Trophoblast cell (in vitro differentiated cells and primary cell): ENCODE data around the gene PCYT2.

ENCODE experiments used
- DNase-seq, 2 donors: peaks; one replicate each; pipeline ENCODE4 v3.0.0-alpha.2; 2016
- H2AFZ ChIP-seq: 2 replicates; pipeline ENCODE4 v1.6.1; 2013; ENCODE audit warnings: low read length, moderate library complexity, mild to moderate bottlenecking; ENCODE audit not compliant: insufficient read depth, poor library complexity
- H2AK5ac ChIP-seq: 2 replicates; pipeline ENCODE4 v1.6.1; 2013; ENCODE audit warnings: mild to moderate bottlenecking, low read length
- H2BK120ac ChIP-seq: 2 replicates; pipeline ENCODE4 v1.6.1; 2013; ENCODE audit warnings: low read length, mild to moderate bottlenecking, moderate library complexity; ENCODE audit not compliant: insufficient read depth, poor library complexity
- H2BK12ac ChIP-seq: 2 replicates; pipeline ENCODE4 v1.6.1; 2013; ENCODE audit warnings: mild to moderate bottlenecking, low read length, moderate library complexity
- H2BK5ac ChIP-seq: 2 replicates; pipeline ENCODE4 v1.6.1; 2013; ENCODE audit warnings: low read length, low read depth, moderate library complexity, mild to moderate bottlenecking; ENCODE audit not compliant: poor library complexity
- H3K14ac ChIP-seq: 2 replicates; pipeline ENCODE4 v1.6.1; 2013; ENCODE audit warnings: mild to moderate bottlenecking, low read length
- H3K18ac ChIP-seq: 2 replicates; pipeline ENCODE4 v1.6.1; 2013; ENCODE audit warnings: mild to moderate bottlenecking, low read length
- H3K23ac ChIP-seq: 2 replicates; pipeline ENCODE4 v1.6.1; 2013; ENCODE audit warnings: low read length
- H3K27ac ChIP-seq: 2 replicates; pipeline ENCODE4 v1.5.1; 2013; ENCODE audit warnings: low read depth, mild to moderate bottlenecking, inconsistent platforms, low read length, moderate library complexity
- H3K27me3 ChIP-seq: 2 replicates; pipeline ENCODE4 v1.6.1; 2013; ENCODE audit warnings: inconsistent platforms, mild to moderate bottlenecking, low read length, moderate library complexity; ENCODE audit not compliant: insufficient read depth
- H3K36me3 ChIP-seq, 2 experiments: 1 replicate in 1 of 2; 2 replicates in 1 of 2; pipeline ENCODE4 v1.6.1; 2013; ENCODE audit warnings: low read length in 2 of 2, mild to moderate bottlenecking in 2 of 2, moderate library complexity in 1 of 2; ENCODE audit not compliant: insufficient read depth in 2 of 2, control insufficient read depth in 1 of 2
- H3K4ac ChIP-seq: 2 replicates; pipeline ENCODE4 v1.6.1; 2013; ENCODE audit warnings: low read depth, mild to moderate bottlenecking, low read length, moderate library complexity
- H3K4me1 ChIP-seq, 2 experiments: 1 replicate in 1 of 2; 2 replicates in 1 of 2; pipeline ENCODE4 v1.6.1; 2013; ENCODE audit warnings: low read length in 2 of 2, mild to moderate bottlenecking in 2 of 2, moderate library complexity in 1 of 2; ENCODE audit not compliant: insufficient read depth in 2 of 2, control insufficient read depth in 1 of 2
- H3K4me2 ChIP-seq: 2 replicates; pipeline ENCODE4 v1.6.1; 2013; ENCODE audit warnings: inconsistent platforms, mild to moderate bottlenecking, low read length, moderate library complexity
- H3K4me3 ChIP-seq: 2 replicates; pipeline ENCODE4 v1.5.1; 2013; ENCODE audit warnings: mild to moderate bottlenecking, low read depth, low read length, inconsistent platforms
- H3K79me1 ChIP-seq: one replicate; pipeline ENCODE4 v1.6.1; 2013; ENCODE audit warnings: low read length
- H3K79me2 ChIP-seq: 2 replicates; pipeline ENCODE4 v1.6.1; 2013; ENCODE audit warnings: low read length, mild to moderate bottlenecking; ENCODE audit not compliant: control insufficient read depth, insufficient read depth, poor library complexity
- H3K9ac ChIP-seq: 2 replicates; pipeline ENCODE4 v1.6.1; 2013; ENCODE audit warnings: mild to moderate bottlenecking, low read length
- H3K9me3 ChIP-seq: 2 replicates; pipeline ENCODE4 v1.6.1; 2013; ENCODE audit warnings: low read depth, mild to moderate bottlenecking, control low read depth, inconsistent platforms, low read length; ENCODE audit not compliant: insufficient read depth
- H4K12ac ChIP-seq: 2 replicates; pipeline ENCODE4 v1.6.1; 2013; ENCODE audit warnings: low read depth, mild to moderate bottlenecking, low read length, moderate library complexity
- H4K8ac ChIP-seq: 2 replicates; pipeline ENCODE4 v1.6.1; 2013; ENCODE audit warnings: low read depth, mild to moderate bottlenecking, low read length, moderate library complexity
- H4K91ac ChIP-seq: one replicate; pipeline ENCODE4 v1.6.1; 2013; ENCODE audit warnings: low read depth, mild to moderate bottlenecking, low read length, moderate library complexity
- WGBS: extraction: QIAGEN DNeasy Blood & Tissue Kit; methylation state at CpG from one replicate; pipeline ENCODE4 v1.1.7; 2013; ENCODE audit warnings: missing lambda C conversion rate; ENCODE audit not compliant: insufficient read length, insufficient coverage; ENCODE audit errors: extremely low coverage; 5-methylcytosine and 5-hydroxymethylcytosine counted together

The PCYT2 gene

GRCh38 chr17:81900181-81900820 lies 10.9 kb downstream of the PCYT2 start:
- no peak overlapping the region for H3K4ac ChIP-seq
- H3K36me3 ChIP-seq = peaks cover 46 to 61% of the 10 kb centered on the region in 2 experiments
- peak overlapping the region; percentile 18 for H2BK120ac ChIP-seq
- no peak overlapping the region for H3K4me3 ChIP-seq
- peak in 1 of 2 donors; percentile 40 for DNase-seq
- peaks cover 5% of the 10 kb centered on the region for H3K27me3 ChIP-seq
- no peak overlapping the region for H3K14ac ChIP-seq
- H3K18ac ChIP-seq = no peak overlapping the region
- WGBS = no CpG with 5 or more reads among the region's 18 CpGs
- H4K12ac ChIP-seq = no peak overlapping the region
- H2AFZ ChIP-seq = no peak overlapping the region
- peaks cover 3% of the 10 kb centered on the region for H3K9me3 ChIP-seq
- no peak overlapping the region for H3K9ac ChIP-seq
- H3K4me2 ChIP-seq = no peak overlapping the region
- no peak overlapping the region for H3K23ac ChIP-seq
- no peak overlapping the region for H2AK5ac ChIP-seq
- peak overlapping the region; percentile 58 for H4K91ac ChIP-seq
- H2BK5ac ChIP-seq = peak overlapping the region; percentile 43
- no peak overlapping the region for H4K8ac ChIP-seq
- H2BK12ac ChIP-seq = no peak overlapping the region
- peak overlapping the region; percentile 23 for H3K27ac ChIP-seq
- H3K79me1 ChIP-seq = peaks cover 11% of the 10 kb centered on the region
- H3K79me2 ChIP-seq = no peaks in the 10 kb centered on the region
- peaks cover 8 to 29% of the 10 kb centered on the region in 2 experiments for H3K4me1 ChIP-seq

GRCh38 chr17:81899514-81900166 lies 11.6 kb downstream of the PCYT2 start:
- Histone ChIP-seq H3K18ac (peak overlapping the region; percentile 45), H2AK5ac (no peak overlapping the region), H3K36me3 (peaks cover 44 to 58% of the 10 kb centered on the region in 2 experiments), H3K9ac (no peak overlapping the region), H3K23ac (no peak overlapping the region), H2BK5ac (peak overlapping the region; percentile 4), H3K79me1 (peaks cover 11% of the 10 kb centered on the region), H4K8ac (no peak overlapping the region), H3K79me2 (no peaks in the 10 kb centered on the region), H4K91ac (peak overlapping the region; percentile 94), H3K14ac (peak overlapping the region; percentile 13), H3K4ac (no peak overlapping the region), H3K4me3 (no peak overlapping the region), H4K12ac (no peak overlapping the region), H2BK12ac (no peak overlapping the region), H3K4me2 (no peak overlapping the region), H3K27ac (peak overlapping the region; percentile 77), H3K27me3 (peaks cover 5% of the 10 kb centered on the region), H2BK120ac (peak overlapping the region; percentile 84), H3K4me1 (peaks cover 8 to 29% of the 10 kb centered on the region in 2 experiments), H3K9me3 (peaks cover 3% of the 10 kb centered on the region), H2AFZ (no peak overlapping the region)
- peak; percentile 54 to 69 for DNase-seq
- WGBS = no CpG with 5 or more reads among the region's 22 CpGs

GRCh38 chr17:81898885-81899284 lies 12.3 kb downstream of the PCYT2 start:
- no peak for DNase-seq
- Histone ChIP-seq H3K4me1 (peaks cover 8 to 29% of the 10 kb centered on the region in 2 experiments), H3K4me2 (no peak overlapping the region), H2BK5ac (peak overlapping the region; percentile 83), H3K79me1 (peaks cover 11% of the 10 kb centered on the region), H3K14ac (peak overlapping the region; percentile 73), H3K4ac (no peak overlapping the region), H2AK5ac (no peak overlapping the region), H3K36me3 (peaks cover 42 to 54% of the 10 kb centered on the region in 2 experiments), H3K23ac (no peak overlapping the region), H3K4me3 (peak overlapping the region; percentile 4), H3K18ac (peak overlapping the region; percentile 74), H3K27ac (peak overlapping the region; percentile 77), H3K9me3 (peaks cover 6% of the 10 kb centered on the region), H4K91ac (peak overlapping the region; percentile 94), H2AFZ (no peak overlapping the region), H3K27me3 (peaks cover 5% of the 10 kb centered on the region), H2BK12ac (peak overlapping the region; percentile 63), H3K79me2 (no peaks in the 10 kb centered on the region), H4K8ac (peak overlapping the region; percentile 26), H4K12ac (peak overlapping the region; percentile 55), H3K9ac (no peak overlapping the region), H2BK120ac (peak overlapping the region; percentile 84)
- WGBS = no CpG with 5 or more reads among the region's 9 CpGs

- peak; percentile 94 to 96 for DNase-seq
- Histone ChIP-seq H2BK12ac (no peak overlapping the region), H2BK120ac (no peak overlapping the region), H3K36me3 (peaks cover 43 to 50% of the 10 kb centered on the region in 2 experiments), H3K27ac (peak overlapping the region; percentile 77), H3K9ac (no peak overlapping the region), H4K91ac (peak overlapping the region; percentile 10), H3K18ac (peak overlapping the region; percentile 16), H3K23ac (no peak overlapping the region), H3K9me3 (peaks cover 6% of the 10 kb centered on the region), H2AFZ (no peak overlapping the region), H3K4ac (no peak overlapping the region), H3K4me2 (no peak overlapping the region), H2AK5ac (no peak overlapping the region), H4K12ac (no peak overlapping the region), H3K14ac (peak overlapping the region; percentile 24), H4K8ac (peak overlapping the region; percentile 42), H2BK5ac (peak overlapping the region; percentile 42), H3K79me2 (no peaks in the 10 kb centered on the region), H3K4me1 (peaks cover 8 to 29% of the 10 kb centered on the region in 2 experiments), H3K79me1 (peaks cover 11% of the 10 kb centered on the region), H3K4me3 (no peak overlapping the region), H3K27me3 (peaks cover 5% of the 10 kb centered on the region)
- no CpG with 5 or more reads among the region's 19 CpGs for WGBS
These were observed 13.0 kb downstream of the PCYT2 start for GRCh38 chr17:81898029-81898866.
